Activated CD4-positive, alpha-beta T cell treated with anti-CD3 and anti-CD28 coated beads for 4 hours (primary cell): ENCODE results near the gene RNF215.

ENCODE experiments used
- DNase-seq, 2 donors: peaks; one replicate each; pipeline ENCODE4 v3.0.0-alpha.2; 2020

RNF215 gene

GRCh38 chr22:30393885-30394284 lies 6.7 kb upstream of the RNF215 start:
- no peak for DNase-seq

GRCh38 chr22:30393322-30393680 lies 6.1 kb upstream of the RNF215 start:
- no peak for DNase-seq

GRCh38 chr22:30392661-30393321 lies 5.6 kb upstream of the RNF215 start:
- no peak for DNase-seq

- DNase-seq, result peak; percentile 79 to 82
These were observed 3.9 kb upstream of the RNF215 start for GRCh38 chr22:30390974-30391691.

GRCh38 chr22:30386608-30386959 lies 627 bp downstream of the RNF215 start:
- no peak for DNase-seq

GRCh38 chr22:30385942-30386341 lies 1.3 kb downstream of the RNF215 start:
- no peak for DNase-seq

- no peak for DNase-seq
These were observed 4.2 kb downstream of the RNF215 start for GRCh38 chr22:30383061-30383460.

- DNase-seq, result no peak
These were observed 4.9 kb downstream of the RNF215 start for GRCh38 chr22:30382340-30382739.

- no peak for DNase-seq
These were observed 5.9 kb downstream of the RNF215 start for GRCh38 chr22:30381264-30381663.

GRCh38 chr22:30380011-30380410 lies 7.2 kb downstream of the RNF215 start:
- no peak for DNase-seq

- no peak for DNase-seq
These were observed 11.8 kb downstream of the RNF215 start for GRCh38 chr22:30375312-30375849.

GRCh38 chr22:30373331-30374325 lies 13.6 kb downstream of the RNF215 start:
- no peak for DNase-seq

GRCh38 chr22:30372915-30373314 lies 14.3 kb downstream of the RNF215 start:
- no peak for DNase-seq

- DNase-seq, result no peak
These were observed 15.2 kb downstream of the RNF215 start for GRCh38 chr22:30371981-30372380.

- no peak for DNase-seq
These were observed 15.9 kb downstream of the RNF215 start for GRCh38 chr22:30371321-30371720.

- DNase-seq, result no peak
These were observed 16.5 kb downstream of the RNF215 start for GRCh38 chr22:30370641-30371230.

GRCh38 chr22:30368420-30368819 lies 18.8 kb downstream of the RNF215 start:
- DNase-seq, result no peak

GRCh38 chr22:30365891-30366290 lies 21.3 kb downstream of the RNF215 start:
- no peak for DNase-seq

GRCh38 chr22:30362651-30363281 lies 24.4 kb downstream of the RNF215 start:
- DNase-seq, result no peak

- DNase-seq, result no peak
These were observed 25.1 kb downstream of the RNF215 start for GRCh38 chr22:30361916-30362650.

GRCh38 chr22:30358541-30358940 lies 28.7 kb downstream of the RNF215 start:
- DNase-seq, result no peak
